GM10266 (cell line): ENCODE data around the gene CYP2B6.

Experiments used
- DNase-seq: peaks from one replicate; pipeline ENCODE4 v3.0.0; 2012; ENCODE audit errors: extremely low spot score
- TF ChIP-seq, protein P1 (sequence below): IDR thresholded peaks from 2 replicates; pipeline ENCODE4 v1.5.1; 2012; ENCODE audit warnings: mild to moderate bottlenecking, low read depth; ENCODE audit not compliant: control insufficient read depth, insufficient read depth; ENCODE audit errors: missing control alignments

Gene CYP2B6

DNA sequence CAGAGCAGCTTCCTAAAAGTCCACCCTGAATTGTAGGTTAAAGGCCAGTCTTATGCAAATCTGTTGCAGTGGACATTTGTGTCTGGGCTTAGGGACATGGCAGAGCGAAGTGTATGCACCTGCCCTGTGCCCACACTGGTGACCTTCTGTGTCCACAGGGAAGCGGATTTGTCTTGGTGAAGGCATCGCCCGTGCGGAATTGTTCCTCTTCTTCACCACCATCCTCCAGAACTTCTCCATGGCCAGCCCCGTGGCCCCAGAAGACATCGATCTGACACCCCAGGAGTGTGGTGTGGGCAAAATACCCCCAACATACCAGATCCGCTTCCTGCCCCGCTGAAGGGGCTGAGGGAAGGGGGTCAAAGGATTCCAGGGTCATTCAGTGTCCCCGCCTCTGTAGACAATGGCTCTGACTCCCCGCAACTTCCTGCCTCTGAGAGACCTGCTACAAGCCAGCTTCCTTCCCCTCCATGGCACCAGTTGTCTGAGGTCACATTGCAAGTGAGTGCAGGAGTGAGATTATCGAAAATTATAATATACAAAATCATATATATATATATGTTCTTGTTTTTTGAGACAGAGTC is 25.5 kb downstream of the CYP2B6 start:
- TF ChIP-seq, protein P1, sequence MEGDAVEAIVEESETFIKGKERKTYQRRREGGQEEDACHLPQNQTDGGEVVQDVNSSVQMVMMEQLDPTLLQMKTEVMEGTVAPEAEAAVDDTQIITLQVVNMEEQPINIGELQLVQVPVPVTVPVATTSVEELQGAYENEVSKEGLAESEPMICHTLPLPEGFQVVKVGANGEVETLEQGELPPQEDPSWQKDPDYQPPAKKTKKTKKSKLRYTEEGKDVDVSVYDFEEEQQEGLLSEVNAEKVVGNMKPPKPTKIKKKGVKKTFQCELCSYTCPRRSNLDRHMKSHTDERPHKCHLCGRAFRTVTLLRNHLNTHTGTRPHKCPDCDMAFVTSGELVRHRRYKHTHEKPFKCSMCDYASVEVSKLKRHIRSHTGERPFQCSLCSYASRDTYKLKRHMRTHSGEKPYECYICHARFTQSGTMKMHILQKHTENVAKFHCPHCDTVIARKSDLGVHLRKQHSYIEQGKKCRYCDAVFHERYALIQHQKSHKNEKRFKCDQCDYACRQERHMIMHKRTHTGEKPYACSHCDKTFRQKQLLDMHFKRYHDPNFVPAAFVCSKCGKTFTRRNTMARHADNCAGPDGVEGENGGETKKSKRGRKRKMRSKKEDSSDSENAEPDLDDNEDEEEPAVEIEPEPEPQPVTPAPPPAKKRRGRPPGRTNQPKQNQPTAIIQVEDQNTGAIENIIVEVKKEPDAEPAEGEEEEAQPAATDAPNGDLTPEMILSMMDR: no peak
- no peak for DNase-seq

DNA sequence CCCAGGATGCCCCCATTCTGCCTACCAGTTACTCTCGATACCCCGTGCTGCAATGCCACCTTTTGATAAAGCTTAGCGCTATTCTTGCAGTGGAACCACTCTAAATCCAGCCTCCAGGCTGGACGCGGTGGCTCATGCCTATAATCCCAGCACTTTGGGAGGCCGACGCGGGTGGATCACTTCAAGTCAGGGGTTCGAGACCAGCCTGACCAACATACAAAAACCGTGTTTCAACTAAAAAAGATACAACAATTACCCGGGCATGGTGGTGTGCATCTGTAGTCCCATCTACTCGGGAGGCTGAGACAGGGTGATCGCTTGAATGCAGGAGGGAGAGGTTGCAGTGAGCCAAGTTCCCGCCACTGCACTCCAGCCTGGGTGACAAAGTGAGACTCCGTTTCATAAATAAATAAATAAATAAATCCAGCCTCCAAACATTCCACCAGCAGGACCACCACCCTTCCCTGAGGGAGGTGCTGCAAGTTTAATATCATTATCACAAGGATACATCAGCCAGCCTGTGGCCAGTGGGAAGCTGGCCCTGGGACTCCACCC is 27.7 kb downstream of the CYP2B6 start:
- DNase-seq: no peak
- TF ChIP-seq, protein P1: no peak

DNA sequence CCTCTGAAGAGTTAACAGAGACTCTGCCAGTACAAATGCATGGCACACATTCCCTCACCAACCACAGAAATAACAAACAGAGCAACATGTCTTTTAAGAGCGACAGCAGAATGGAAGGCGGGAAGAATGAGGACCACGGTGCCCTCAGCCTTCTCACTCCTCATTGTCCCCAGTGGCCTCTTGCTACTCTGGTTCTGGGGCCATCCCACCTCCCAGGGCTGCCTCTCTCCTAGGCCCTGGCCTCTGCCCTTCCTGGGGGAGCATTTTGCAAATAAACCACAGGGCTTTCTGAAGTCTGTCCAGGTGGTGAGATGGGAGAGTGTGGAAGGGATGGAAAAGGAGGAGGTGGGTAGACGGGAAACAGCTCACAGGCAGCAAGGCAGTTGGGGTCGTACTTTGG is 28.3 kb downstream of the CYP2B6 start:
- TF ChIP-seq, protein P1: no peak

DNA sequence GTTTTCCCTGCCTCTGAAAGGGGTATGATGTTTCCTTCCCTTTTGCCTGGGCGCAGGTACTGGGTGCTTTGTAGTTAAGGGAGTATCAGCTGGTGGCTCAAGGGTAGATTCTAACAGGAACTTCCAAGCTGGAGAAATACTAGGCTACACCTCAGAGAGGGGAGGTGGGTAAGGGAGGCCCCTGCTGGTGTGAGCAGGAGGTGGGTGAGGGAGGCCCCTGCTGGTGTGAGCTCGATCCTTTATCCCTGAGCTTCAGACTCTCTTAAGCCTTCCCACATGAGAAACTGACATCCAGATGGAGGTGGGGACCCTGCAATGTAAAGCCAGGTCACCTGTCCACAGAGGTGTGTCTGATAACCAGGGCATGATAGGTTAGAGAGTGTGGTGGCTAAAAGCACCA is 32.1 kb downstream of the CYP2B6 start:
- TF ChIP-seq, protein P1: no peak
- no peak for DNase-seq

More for the DNA sequence above, 28.3 kb downstream of the CYP2B6 start:
- no peak for DNase-seq

DNA sequence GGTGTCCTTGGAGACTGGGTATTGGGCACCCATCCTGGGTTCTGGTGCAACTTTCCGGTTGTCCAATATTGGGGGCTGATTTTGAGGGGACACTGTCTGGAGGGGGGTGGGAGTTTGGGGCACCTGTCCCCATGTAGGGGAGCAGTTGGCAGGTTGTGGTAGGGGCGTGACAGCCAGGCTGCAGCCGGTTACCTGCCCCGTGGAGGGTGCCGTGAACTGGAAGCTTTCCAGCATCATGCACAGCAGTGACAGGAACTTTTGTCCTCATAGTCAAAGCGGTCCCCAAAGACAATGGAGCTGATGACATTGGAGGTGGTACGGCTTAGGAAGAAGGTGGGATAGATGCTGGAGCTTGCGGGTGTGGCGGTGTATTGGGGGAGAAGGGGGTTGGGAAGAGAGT is 34.3 kb downstream of the CYP2B6 start:
- TF ChIP-seq, protein P1: no peak
- DNase-seq: no peak

DNA sequence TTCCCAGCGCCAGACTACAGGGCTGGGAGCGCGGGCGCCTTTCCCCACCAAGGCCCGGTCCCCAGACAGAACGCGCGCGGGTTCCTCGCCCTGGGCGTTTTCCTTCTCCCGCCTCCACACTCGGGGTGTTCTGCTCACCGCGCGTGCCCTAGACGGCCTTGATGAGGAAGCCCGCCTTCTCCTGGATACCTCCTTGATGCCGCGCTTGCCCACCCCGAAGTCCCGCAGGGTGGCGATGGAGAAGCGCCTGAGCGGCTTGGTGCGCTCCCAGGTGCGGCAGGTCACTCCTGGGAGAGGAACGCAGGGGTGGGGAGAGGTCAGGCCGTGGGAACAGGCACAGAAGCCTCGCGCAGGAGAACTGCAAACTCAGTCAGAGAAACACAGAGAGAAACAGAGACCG is 34.8 kb downstream of the CYP2B6 start:
- DNase-seq: no peak
- TF ChIP-seq, protein P1: no peak

DNA sequence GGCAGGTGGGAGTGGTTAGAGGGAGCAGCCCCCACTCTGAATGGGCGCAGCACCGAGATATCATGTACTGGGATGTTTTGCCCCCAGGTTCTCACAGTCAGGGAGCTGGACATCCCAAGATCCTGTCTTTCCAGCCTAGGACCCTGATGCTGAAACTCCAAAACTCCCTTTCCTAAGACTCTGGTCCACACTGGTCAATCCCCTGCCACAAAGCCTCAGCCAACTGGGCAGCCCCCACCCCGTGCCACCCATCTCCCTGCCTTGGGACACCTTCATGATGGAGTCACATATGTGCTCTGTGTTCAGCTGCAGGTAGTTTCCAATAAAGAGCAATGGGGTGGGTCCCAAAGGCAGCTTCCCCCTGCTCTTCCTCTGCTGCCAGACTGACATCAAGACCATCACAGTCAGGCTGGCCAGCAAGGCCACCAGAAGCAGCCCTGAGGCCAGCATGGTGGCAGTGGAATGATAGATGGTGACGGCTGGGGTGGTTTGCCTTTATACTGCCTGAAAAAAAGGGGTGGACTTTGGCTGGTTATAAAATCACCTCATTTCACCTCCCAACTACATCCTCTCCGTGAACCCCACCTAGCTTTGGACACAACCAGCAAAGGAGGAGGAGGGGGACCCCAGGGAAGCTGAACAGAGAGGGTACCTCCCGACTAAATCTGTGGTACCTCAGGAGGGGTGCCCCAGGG is 36.3 kb downstream of the CYP2B6 start:
- no peak for DNase-seq
- TF ChIP-seq, protein P1: no peak
